HG03439 (cell line): ENCODE data around the gene MT1HL1.
"Not testable (repeated sequence)": the region's sequence is repeated elsewhere in the genome, so short reads cannot be mapped to it uniquely, and the experiment has no call there.

ENCODE experiments used
- ATAC-seq: cut with Tn5 transposase; IDR thresholded peaks from one replicate; pipeline ENCODE4 v1.9.1; 2021; ENCODE audit warnings: mild to moderate bottlenecking, moderate library complexity; ENCODE audit not compliant: unreplicated experiment

MT1HL1 gene

DNA sequence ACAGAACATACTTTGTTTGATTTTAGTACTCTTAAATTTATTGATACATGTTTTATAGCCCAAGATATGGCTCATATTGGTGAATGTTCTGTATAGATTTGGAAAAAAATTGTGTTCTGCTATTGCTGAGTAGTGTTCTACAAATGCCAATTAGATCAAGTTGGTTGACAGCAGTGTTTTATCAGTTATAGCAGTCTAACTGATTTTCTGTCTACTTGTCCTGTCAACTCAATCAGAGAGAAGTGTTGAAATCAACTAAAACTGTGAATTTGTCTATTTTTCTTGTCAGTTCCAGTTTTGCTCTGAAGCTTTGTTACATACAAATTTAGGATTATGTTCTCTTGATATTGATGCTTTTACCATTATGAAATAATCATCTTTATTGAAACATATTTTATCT lies 14.7 kb upstream of the MT1HL1 start:
- no peak for ATAC-seq

DNA sequence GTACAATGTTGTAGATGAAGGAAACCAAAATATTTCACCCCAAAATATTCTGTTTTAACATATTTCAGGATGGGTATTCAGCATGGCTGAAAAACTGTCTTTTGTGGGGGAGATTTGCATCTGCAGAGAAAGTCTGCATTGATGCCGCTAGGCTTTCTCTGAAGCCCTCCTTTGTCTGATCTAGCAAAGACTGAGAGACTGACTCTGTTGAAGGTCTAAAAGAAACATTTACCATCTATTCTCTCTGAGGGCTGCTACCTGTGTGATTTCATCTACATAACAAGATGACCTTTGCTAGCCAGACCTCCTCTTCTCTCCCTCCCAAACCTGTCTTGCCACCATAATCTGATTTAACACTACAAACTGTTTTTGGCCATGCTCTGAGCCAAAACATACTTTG lies 12.4 kb upstream of the MT1HL1 start:
- ATAC-seq = no peak

DNA sequence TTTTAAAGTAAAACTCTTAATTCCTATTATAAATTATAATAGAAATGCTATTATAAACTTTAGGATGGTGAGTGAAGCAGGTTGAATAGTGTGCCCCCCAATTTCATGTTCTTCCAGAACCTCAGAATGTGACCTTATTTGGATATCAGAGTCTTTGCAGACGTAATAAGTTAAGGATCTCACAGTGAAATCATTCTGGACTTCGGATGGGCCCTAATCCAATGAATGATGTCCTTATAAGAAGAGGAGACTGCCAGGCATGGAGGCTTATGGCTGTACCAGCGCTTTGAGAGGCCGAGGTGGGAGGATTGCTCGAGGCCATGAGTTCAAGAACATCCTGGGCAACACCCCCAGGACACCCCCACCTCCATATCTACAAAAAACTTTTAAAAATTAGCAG lies 9.4 kb upstream of the MT1HL1 start:
- ATAC-seq = no peak

DNA sequence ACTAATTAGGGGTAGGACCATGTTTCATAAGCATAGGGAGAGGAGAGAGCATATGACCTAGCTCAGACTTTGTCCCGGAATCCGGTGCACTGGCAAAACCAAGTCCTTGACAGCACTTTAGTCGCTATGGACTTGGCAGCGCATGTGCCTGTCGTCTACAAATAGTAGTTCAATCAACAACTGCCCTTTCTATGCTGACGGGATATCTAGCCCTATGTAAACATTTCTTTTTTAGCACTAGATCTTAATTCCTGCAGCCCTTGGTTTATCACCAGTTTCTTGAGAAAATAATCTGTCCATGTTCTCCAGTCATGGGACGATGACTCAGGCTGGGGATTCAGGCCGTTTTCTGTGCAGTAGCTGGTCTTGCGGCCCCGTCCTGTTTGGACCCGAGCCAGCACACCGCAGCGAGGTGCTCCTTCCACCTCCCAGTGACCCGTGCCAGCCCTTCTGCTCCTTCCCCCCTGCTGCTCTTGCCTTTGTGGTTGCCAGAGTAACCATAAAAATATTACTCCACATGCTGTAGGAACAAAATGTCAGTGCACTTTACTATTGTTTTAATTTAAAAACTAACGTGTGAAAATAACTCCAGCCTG lies 8.6 kb upstream of the MT1HL1 start:
- no peak for ATAC-seq

DNA sequence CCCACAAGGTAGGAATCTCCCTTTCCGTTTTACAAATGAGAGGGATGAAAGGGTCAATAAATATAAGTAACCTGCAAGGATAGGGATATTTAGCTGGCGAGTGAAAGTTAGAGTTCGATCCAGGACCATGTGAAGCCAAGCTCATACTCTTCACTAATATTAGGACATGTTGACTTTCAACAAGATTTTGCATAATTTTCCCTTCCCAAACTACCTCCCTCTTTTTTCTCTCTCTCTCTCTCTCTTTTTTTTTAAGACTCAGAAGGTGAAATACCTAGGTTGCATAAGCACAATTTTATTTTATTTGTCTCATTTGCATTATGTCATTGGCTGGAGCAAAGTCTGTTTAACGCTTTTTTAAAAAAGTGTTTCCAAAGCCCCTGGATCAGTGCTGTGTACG lies 8.1 kb upstream of the MT1HL1 start:
- no peak for ATAC-seq

DNA sequence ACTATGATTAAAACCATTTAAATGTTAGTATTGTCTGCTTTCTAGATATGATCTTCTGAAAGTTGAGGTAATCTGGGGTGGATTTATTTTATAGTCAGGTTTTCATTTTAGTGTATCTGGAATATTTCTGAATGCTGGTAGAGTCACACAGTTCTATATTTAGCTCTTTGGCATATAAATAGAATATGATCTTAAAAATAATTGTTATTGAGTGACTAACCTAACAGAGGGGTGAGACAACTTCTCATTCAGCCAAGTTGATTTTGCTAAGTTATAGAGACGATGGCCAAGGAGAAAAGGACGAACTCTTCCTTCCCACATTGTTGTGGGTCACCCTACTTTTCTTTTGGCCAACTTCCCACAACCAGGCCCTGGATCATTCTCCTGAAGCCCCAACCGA lies 7.2 kb upstream of the MT1HL1 start:
- no peak for ATAC-seq

DNA sequence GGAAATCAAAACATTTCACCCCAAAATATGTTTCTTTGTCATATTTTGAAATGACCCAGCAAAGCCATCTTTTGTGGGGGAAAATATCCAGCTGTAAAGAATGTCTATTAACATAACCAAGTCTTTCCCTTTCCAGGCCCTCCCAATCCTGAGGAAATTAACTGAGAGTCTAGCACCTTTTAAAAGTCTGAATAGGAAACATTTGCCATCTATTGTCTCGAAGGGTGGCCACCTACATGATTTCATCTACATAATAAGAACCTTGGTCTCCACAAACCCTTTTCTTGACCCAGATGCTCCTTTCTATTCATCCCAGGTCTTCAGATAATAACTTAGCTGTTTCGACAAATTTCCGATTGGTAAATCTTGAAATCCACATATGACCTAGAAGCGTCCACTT lies 5.4 kb upstream of the MT1HL1 start:
- no peak for ATAC-seq

DNA sequence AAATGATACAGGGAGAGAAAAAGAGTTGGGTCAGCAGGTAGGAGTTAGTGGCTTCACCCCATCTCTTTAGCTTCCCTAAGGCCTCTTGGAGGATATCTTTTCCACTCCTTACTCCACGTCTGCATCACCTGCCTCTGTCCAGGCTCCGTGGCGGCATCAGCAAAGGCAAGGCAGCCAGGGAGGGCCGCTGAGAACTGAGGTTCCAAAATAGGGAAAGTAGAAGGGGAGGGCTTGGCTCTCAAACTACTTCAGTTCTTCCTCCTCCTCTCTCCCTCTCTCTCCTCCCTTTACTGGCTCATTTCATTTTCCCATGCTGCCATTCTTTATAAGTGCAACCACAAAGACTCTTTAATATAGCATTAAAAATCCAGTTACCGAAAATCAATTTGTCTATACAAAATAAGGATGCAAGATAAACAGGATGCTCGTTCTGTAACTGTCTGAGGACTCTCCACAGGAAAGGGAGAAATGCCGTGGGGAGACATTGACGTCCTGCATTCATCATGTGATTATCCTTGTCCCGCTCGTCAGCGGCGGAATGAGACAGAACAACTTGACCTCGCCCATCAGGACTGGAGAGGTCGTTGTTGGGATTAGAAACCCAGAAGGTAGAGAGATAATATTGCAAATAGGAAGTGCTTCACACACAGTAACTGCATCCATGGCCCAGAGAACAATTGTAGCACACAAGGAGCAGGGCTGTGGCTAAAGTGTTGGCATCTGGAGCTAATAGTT lies 3.1 kb upstream of the MT1HL1 start:
- no peak for ATAC-seq

DNA sequence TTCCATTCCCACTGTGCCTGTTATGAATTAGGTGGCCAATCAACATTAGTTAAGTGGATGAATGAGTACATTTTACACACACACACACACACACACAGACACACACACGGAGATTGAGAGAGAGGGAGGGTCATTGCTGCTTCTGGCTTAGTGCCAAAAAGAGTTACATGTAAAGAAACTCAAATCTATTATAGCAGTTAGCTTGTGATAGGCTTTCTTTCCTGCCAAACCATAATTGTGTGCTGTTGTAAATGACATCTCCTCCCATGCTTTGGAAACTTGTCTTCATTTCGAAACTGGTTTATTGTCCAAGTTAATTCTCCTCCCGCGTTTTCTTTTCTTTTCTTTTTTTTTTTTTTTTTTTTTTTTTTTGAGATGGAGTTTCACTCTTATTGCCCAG lies 1.4 kb upstream of the MT1HL1 start:
- ATAC-seq = no peak

DNA sequence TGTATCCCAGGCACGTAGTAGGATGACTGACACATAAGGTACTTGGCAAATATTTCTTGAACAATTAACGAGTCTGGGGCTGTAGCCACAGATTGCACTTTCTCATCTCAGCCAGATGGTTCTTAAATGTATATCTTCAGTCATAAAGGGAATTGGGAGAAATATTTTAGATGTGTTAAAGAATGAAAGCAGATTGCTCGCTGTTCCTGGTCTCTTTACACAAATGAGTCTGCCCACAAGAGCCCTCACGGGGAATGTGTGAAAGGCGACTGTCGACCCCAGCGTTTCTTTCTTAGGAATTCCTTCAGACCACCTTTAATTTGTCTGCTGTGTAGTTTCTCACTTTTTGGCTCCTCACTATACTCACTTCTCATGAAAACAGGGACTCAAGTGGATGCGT lies 725 bp downstream of the MT1HL1 start:
- ATAC-seq = no peak

DNA sequence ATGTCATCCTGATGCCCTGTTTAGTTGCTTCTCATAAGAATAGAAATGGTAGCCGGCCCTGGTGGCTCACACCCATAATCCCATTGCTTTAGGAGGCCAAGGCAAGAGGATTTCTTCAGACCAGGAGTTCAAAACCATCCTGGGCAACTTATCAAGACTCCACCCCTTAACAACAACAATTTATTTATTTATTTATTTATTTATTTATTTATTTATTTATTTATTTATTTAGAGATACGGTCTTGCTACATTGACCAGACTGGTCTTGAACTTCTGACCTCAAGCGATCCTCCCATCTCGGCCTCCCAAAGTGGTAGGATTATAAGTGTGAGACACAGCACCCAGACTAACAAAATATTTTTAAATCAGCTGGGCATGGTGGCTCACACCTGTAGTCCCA lies 4.0 kb downstream of the MT1HL1 start:
- no peak for ATAC-seq

DNA sequence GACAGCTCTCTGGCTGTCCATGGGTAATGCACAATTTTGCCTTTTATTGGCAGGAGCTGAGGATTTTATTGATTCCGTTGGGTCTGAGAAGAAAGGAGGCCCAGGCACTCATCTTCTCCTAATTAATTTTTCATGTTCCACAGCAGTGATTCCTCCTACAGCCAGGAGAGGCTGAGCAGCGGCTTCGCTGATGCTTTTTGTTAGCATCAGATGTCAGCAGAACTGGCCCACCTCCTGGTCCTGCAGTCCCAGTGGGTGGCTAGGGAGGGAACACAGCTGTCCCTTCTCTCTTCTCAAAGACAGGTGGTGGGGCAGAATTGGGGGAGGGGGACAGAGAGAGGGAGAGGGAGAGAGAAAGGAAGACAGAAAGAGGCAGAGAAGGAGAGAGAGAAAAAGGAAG lies 5.7 kb downstream of the MT1HL1 start:
- no peak for ATAC-seq

DNA sequence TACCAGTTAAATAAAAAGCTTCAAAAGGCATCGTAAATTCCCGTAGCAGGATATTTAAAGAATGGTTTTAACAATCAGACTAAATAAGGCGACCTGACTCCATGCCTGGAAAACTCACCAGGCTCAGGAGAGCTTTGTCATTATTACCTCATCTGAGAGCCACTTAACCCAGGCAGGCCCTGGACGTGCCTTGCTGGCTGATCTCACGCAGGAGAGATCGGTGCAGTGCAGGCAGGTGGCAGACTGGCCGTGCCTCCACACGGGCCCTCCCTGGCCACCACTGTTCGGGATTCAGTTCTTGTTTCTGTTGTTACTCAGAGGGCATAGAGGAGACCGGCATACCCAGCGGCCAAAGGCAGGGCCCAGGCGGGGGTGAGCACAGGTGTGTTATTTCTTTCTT lies 6.4 kb downstream of the MT1HL1 start:
- no peak for ATAC-seq

DNA sequence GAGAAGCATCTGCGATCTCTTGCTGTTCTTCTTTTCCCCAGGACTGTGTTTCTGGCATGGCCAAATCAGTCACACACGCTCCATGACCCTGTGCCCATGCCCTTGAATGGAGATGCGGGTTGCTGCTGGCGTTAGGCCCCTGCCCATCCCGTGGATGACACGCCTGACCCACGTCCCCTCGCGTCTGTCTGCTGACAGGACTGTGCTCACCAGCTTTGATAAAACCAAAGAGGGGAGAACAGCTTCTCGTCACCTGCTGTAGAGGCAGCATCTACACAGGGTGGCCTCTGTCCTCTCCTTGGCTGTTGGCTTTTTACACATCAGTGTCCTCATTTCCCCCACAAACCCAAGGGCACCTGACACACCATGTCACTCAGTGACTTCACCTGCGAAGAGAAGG lies 6.9 kb downstream of the MT1HL1 start:
- no peak for ATAC-seq

DNA sequence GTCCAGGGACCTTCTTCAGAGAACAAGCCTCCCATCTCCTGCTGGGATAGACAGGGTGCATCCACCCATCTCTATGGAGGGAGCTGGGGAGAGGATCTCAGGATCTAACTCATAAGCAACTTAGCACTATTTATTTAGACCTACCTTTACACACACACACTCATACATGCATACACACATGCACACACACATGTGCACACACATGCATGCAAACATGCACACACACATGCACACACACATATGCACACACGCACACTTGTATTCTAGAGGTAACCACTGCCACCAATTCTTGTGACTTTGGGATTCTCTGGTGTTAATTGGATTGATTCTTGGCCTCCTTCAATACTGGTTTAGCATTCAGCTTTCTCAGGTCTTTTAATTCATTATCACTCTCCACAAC lies 9.8 kb downstream of the MT1HL1 start:
- no peak for ATAC-seq

DNA sequence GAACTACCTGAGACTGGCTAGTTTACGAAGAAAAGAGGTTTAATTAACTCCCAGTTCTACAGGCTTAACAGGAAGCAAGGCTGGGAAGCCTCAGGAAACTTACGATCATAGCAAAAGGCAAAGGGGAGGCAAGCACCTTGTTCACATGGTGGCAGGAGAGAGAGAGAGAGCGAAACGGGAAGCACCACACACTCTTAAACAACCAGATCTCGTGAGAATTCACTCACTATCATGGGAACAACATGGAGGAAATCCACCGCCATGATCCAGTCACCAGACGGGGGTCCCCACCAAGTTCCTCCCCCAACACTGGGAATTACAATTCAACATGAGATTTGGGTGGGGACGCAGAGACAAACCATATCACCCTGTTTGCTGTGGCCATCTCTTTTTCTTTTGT lies 11.8 kb downstream of the MT1HL1 start:
- no peak for ATAC-seq

DNA sequence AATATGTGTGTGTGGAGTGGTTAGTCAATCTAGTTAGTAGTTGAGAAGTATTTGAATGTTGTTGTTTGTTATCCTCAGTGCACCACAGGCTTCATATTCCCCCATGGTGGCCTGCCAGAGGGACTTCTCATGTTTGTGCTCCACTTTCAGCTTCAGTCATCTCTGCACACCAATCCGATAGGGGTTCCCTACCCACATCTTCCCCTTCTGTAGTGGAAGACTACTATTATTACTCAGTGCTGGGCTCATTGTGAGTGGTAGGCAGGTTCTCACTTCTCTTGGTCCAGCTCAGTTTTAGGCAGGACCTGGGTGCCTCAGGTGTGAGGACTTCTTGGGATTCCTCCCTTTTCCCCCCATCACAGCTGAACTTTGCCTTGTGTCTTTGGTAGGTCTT lies 14.2 kb downstream of the MT1HL1 start:
- no peak for ATAC-seq

DNA sequence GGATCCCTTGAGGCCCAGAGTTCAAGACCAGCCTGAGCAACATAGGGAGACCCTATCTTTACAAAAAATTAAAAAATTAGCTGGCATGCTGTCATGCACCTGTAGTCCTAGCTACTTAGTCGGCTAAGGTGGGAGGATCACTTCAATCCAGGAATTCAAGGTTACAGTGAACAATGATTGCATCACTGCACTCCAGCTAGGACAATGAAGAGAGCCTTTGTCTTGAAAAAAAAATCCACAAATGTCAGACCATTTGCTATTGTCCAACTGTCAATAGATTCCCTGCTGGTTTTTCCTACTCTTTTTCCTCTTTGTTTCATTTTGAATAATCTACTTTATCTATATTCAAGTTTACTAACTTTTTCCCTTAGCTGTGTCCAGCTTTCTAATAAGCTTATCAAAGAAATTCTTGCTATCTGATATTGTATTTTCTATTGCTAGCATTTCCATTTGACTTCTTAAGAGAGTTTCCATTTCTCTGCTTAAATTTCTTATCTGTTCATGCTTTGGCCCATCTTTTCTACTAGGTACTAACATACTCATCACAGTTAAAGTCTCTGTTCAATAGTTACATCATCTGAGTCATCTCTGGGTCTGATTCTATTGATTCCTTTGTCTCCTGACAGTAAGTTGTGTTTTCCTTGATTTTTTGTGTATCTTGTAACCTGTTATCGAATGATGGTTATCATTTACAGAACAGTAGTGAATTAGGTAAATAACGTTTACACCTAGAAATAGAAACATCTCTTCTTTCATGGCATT lies 14.8 kb downstream of the MT1HL1 start:
- no peak for ATAC-seq

DNA sequence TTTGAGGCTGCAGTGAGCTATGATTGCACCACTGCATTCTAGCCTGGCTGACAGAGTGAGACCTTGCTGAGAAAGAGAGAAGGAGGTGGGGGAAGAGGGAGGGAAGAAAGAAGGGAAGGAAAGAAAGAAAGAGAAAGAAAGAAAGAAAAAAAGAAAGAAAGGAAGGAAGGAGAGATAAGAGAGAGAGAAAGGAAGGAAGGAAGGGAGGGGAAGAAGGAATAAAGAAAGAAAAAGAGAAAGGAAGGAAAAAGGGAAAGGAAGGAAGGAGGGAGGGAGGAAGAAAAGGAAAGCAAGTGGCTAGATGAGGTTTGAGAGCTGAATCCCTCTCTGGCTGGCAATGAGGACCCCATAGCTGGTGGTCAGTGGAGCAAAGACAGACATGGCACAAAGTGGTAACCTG lies 20.4 kb downstream of the MT1HL1 start:
- no peak for ATAC-seq

DNA sequence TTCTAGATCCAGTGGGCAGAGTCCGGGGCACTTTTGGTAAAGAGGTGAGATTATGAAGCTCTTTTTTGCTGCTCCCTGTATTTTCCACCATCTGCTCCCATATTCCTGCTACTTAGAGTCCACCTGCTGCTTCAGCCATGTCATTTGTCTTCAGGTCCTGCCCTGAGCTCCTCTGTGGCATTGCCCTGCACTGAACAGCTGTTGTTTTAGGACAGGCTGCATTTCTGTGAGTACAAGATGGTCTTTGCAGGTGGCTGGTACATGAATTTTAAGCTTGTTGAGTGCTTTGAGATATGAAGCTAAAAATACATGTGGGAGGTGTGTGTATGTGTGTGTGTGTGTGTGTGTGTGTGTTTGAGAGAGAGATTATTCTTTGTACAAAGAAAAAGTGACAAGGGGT lies 21.9 kb downstream of the MT1HL1 start:
- no peak for ATAC-seq

DNA sequence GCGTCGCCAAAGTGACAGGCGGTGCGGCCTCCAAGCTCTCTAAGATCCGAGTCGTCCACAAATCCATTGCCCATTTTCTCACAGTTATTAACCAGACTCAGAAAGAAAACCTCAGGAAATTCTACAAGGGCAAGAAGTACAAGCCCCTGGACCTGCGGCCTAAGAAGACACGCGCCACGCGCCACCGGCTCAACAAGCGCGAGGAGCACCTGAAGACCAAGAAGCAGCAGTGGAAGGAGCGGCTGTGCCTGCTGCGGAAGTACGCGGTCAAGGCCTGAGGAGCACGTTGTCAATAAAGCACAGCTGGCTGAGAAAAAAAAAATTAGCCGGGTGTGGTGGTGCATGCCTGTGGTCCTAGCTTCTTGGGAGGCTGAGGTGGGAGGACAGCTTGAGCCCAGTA lies 22.8 kb downstream of the MT1HL1 start:
- ATAC-seq = not testable (repeated sequence)

DNA sequence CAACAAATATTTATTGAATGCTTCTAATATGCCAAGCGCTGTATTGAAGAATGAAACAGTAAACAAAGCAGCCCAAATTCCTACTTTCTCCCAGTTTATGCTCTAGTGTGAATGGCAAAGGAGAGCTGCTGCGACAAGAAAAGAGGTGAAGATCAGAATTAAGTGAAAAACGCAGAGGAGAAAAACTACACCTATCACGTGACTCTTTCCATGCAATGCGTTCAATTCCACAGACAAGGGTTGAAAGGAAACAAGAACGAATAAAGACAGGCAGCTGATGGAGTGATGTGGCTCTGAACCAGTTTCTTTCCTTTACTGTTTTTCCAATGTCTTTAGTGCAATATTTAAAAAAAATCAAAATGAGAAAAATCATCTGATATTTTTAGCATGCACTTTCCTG lies 23.6 kb downstream of the MT1HL1 start:
- no peak for ATAC-seq
